Measurements from ENCODE around the gene ALOX12. TPM values are rescaled to one million over a fixed set of nuclear protein-coding genes. Genes with fewer than 3 reads are reported as not detected.

The ALOX12 gene
- total RNA-seq, 1 donor, result not detected

GRCh38 chr17:7011415-7011814 lies 15.6 kb downstream of the ALOX12 start:
- Histone ChIP-seq H3K27ac (ENCODE audit: low read depth, low read length) (peak overlapping the region; percentile 92), H3K4me3 (ENCODE audit: insufficient read depth, low read length) (peak overlapping the region; percentile 81), H3K79me2 (ENCODE audit: insufficient read depth, low read length) (peaks cover 71% of the 10 kb centered on the region), H3K27me3 (ENCODE audit: insufficient read depth, low read length) (no peaks in the 10 kb centered on the region), H3K36me3 (ENCODE audit: insufficient read depth, low read length) (no peaks in the 10 kb centered on the region), H3K9me3 (ENCODE audit: low read depth, low read length) (no peaks in the 10 kb centered on the region), H3K4me1 (ENCODE audit: insufficient read depth, low read length) (peaks cover 40% of the 10 kb centered on the region), H2AFZ (ENCODE audit: low read length) (no peak overlapping the region), H3K4me2 (ENCODE audit: insufficient read depth, low read length) (peak overlapping the region; percentile 95), H4K20me1 (ENCODE audit: insufficient read depth, low read length) (peaks cover 17% of the 10 kb centered on the region)
- no peak for DNase-seq (ENCODE audit: insufficient read length, low spot score, missing footprints)
- TF ChIP-seq, protein P1, sequence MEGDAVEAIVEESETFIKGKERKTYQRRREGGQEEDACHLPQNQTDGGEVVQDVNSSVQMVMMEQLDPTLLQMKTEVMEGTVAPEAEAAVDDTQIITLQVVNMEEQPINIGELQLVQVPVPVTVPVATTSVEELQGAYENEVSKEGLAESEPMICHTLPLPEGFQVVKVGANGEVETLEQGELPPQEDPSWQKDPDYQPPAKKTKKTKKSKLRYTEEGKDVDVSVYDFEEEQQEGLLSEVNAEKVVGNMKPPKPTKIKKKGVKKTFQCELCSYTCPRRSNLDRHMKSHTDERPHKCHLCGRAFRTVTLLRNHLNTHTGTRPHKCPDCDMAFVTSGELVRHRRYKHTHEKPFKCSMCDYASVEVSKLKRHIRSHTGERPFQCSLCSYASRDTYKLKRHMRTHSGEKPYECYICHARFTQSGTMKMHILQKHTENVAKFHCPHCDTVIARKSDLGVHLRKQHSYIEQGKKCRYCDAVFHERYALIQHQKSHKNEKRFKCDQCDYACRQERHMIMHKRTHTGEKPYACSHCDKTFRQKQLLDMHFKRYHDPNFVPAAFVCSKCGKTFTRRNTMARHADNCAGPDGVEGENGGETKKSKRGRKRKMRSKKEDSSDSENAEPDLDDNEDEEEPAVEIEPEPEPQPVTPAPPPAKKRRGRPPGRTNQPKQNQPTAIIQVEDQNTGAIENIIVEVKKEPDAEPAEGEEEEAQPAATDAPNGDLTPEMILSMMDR (IDR thresholded peaks at IDR 0.05; ENCODE audit: extremely low read depth, low read depth, low read length), result no peak

GRCh38 chr17:7011942-7012254 lies 16.0 kb downstream of the ALOX12 start:
- H3K79me2 ChIP-seq (ENCODE audit: insufficient read depth, low read length), result peaks cover 71% of the 10 kb centered on the region
- peaks cover 40% of the 10 kb centered on the region for H3K4me1 ChIP-seq (ENCODE audit: insufficient read depth, low read length)
- peaks cover 5% of the 10 kb centered on the region for H3K36me3 ChIP-seq (ENCODE audit: insufficient read depth, low read length)
- H3K4me2 ChIP-seq (ENCODE audit: insufficient read depth, low read length), result peak overlapping the region; percentile 95
- H2AFZ ChIP-seq (ENCODE audit: low read length), result peak overlapping the region; percentile 89
- no peaks in the 10 kb centered on the region for H3K9me3 ChIP-seq (ENCODE audit: low read depth, low read length)
- TF ChIP-seq, protein P1 (IDR thresholded peaks at IDR 0.05; ENCODE audit: extremely low read depth, low read depth, low read length), result no peak
- no peak for DNase-seq (ENCODE audit: insufficient read length, low spot score, missing footprints)
- peaks cover 15% of the 10 kb centered on the region for H4K20me1 ChIP-seq (ENCODE audit: insufficient read depth, low read length)
- no peaks in the 10 kb centered on the region for H3K27me3 ChIP-seq (ENCODE audit: insufficient read depth, low read length)
- H3K4me3 ChIP-seq (ENCODE audit: insufficient read depth, low read length), result peak overlapping the region; percentile 81
- peak overlapping the region; percentile 92 for H3K27ac ChIP-seq (ENCODE audit: low read depth, low read length)

- peak overlapping the region; percentile 95 for H3K4me2 ChIP-seq (ENCODE audit: insufficient read depth, low read length)
- H4K20me1 ChIP-seq (ENCODE audit: insufficient read depth, low read length), result peaks cover 10% of the 10 kb centered on the region
- peak; percentile 99 for DNase-seq (ENCODE audit: insufficient read length, low spot score, missing footprints)
- TF ChIP-seq, protein P1 (IDR thresholded peaks at IDR 0.05; ENCODE audit: extremely low read depth, low read depth, low read length), result peak; percentile 43
- peaks cover 11% of the 10 kb centered on the region for H3K36me3 ChIP-seq (ENCODE audit: insufficient read depth, low read length)
- H3K9me3 ChIP-seq (ENCODE audit: low read depth, low read length), result no peaks in the 10 kb centered on the region
- peaks cover 59% of the 10 kb centered on the region for H3K4me1 ChIP-seq (ENCODE audit: insufficient read depth, low read length)
- H3K27ac ChIP-seq (ENCODE audit: low read depth, low read length), result peak overlapping the region; percentile 97
- peaks cover 60% of the 10 kb centered on the region for H3K79me2 ChIP-seq (ENCODE audit: insufficient read depth, low read length)
- peak overlapping the region; percentile 83 for H2AFZ ChIP-seq (ENCODE audit: low read length)
- H3K27me3 ChIP-seq (ENCODE audit: insufficient read depth, low read length), result no peaks in the 10 kb centered on the region
- H3K4me3 ChIP-seq (ENCODE audit: insufficient read depth, low read length), result peak overlapping the region; percentile 81
These were observed 18.6 kb downstream of the ALOX12 start for GRCh38 chr17:7014261-7014994.

- peak overlapping the region; percentile 81 for H3K4me3 ChIP-seq (ENCODE audit: insufficient read depth, low read length)
- peak overlapping the region; percentile 92 for H2AFZ ChIP-seq (ENCODE audit: low read length)
- peaks cover 52% of the 10 kb centered on the region for H3K79me2 ChIP-seq (ENCODE audit: insufficient read depth, low read length)
- H3K36me3 ChIP-seq (ENCODE audit: insufficient read depth, low read length), result peaks cover 11% of the 10 kb centered on the region
- H3K4me1 ChIP-seq (ENCODE audit: insufficient read depth, low read length), result peaks cover 62% of the 10 kb centered on the region
- H3K27me3 ChIP-seq (ENCODE audit: insufficient read depth, low read length), result no peaks in the 10 kb centered on the region
- H3K9me3 ChIP-seq (ENCODE audit: low read depth, low read length), result no peaks in the 10 kb centered on the region
- TF ChIP-seq, protein P1 (IDR thresholded peaks at IDR 0.05; ENCODE audit: extremely low read depth, low read depth, low read length), result no peak
- H3K27ac ChIP-seq (ENCODE audit: low read depth, low read length), result peak overlapping the region; percentile 97
- H4K20me1 ChIP-seq (ENCODE audit: insufficient read depth, low read length), result peaks cover 5% of the 10 kb centered on the region
- DNase-seq (ENCODE audit: insufficient read length, low spot score, missing footprints), result peak; percentile 93
- peak overlapping the region; percentile 86 for H3K4me2 ChIP-seq (ENCODE audit: insufficient read depth, low read length)
These were observed 19.4 kb downstream of the ALOX12 start for GRCh38 chr17:7014995-7015958.
